ENCODE measurements around the gene MAGI3. TPM values are rescaled to one million over a fixed set of nuclear protein-coding genes. Genes with fewer than 3 reads are reported as not detected.

MAGI3 gene
- total and polyA plus RNA-seq, 2 donors (not counting 1 experiment from before 2014, with no cell fraction given), result 0.30 to 0.67 TPM

GRCh38 chr1:113488576-113489177, 98.4 kb downstream of the MAGI3 start:
- Histone ChIP-seq H3K36me3 (replicated peaks in 1 of 2; ENCODE audit: control extremely low read depth in 1 of 2, control insufficient read depth in 1 of 2, extremely low read depth in 1 of 2, insufficient read depth in 2 of 2, low read length in 1 of 2) (no peaks in the 10 kb centered on the region), H3K4me2 (replicated peaks; ENCODE audit: low read depth, low read length, poor library complexity, severe bottlenecking) (no peak overlapping the region), H3K27ac (ENCODE audit: low read length in 2 of 2) (no peak overlapping the region), H3K27me3 (replicated peaks in 1 of 4; ENCODE audit: control extremely low read depth in 1 of 4, control insufficient read depth in 3 of 4, insufficient read depth in 4 of 4, low read length in 3 of 4) (peaks cover 0 to 10% (median 0%) of the 10 kb centered on the region in 4 experiments), H3K9me3 (ENCODE audit: control extremely low read depth in 1 of 3, control insufficient read depth in 2 of 3, insufficient read depth in 1 of 3, low read length in 2 of 3) (peaks cover 0 to 20% (median 7%) of the 10 kb centered on the region in 3 donors), H4K20me1 (ENCODE audit: control insufficient read depth, insufficient read depth, low read length, poor library complexity, severe bottlenecking) (no peaks in the 10 kb centered on the region), H3K9ac (ENCODE audit: low read length) (no peak overlapping the region), H3K4me3 (ENCODE audit: control extremely low read depth in 1 of 5, extremely low read depth in 1 of 5, insufficient read depth in 1 of 5, low read depth in 2 of 5, low read length in 4 of 5) (no peak overlapping the region), H3K4me1 (ENCODE audit: control insufficient read depth in 2 of 2, insufficient read depth in 2 of 2, low read length in 2 of 2) (no peaks in the 10 kb centered on the region), H2AFZ (ENCODE audit: insufficient read depth, low read depth, low read length, poor library complexity, severe bottlenecking) (no peak overlapping the region), H3K79me2 (ENCODE audit: control insufficient read depth, insufficient read depth, low read length) (no peaks in the 10 kb centered on the region)
- no peak overlapping the region for H3K27ac Mint-ChIP-seq
- CTCF ChIA-PET, result no interaction called here
- peaks cover 36% of the 10 kb centered on the region for H3K9me3 Mint-ChIP-seq (ENCODE audit: insufficient read depth)
- intact Hi-C loops (cut with micrococcal nuclease), result no loop called here
- DNase-seq (no peak), ATAC-seq (ENCODE audit: low read depth) (no peak)
- WGBS (ENCODE audit: insufficient coverage), result 90% methylated on average over 3 of the region's 4 CpGs
- TF ChIP-seq EZH2 (IDR thresholded peaks at IDR 0.05; ENCODE audit: borderline replicate concordance, insufficient read depth, low read depth, low read length, poor library complexity, severe bottlenecking), result no peak
- TF ChIP-seq CTCF (IDR thresholded peaks at IDR 0.05), result no peak
- no peaks in the 10 kb centered on the region for H3K4me1 Mint-ChIP-seq
- H3K27me3 Mint-ChIP-seq, result peaks cover 7% of the 10 kb centered on the region
- H3K4me3 Mint-ChIP-seq, result no peak overlapping the region
- POLR2A ChIA-PET, result no interaction called here

DNA sequence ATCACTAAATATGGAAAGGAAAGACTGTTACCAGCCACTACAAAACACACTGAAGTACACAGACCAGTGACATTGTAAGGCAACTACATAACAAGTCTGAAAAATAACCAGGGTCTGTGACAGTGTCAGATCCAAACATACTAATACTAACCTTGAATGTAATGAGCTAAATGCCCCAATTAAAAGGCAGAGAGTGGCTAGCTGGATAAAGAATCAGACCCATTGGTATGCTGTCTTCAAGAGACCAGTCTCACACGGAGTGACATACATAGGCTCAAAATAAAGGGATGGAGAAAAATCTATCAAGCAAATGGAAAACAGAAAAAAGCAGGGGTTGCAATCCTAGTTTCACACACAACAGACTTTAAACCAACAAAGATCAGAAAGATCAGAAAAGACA, 100.1 kb downstream of the MAGI3 start:
- Mint-ChIP-seq H3K4me1 (no peaks in the 10 kb centered on the region), H3K4me3 (no peak overlapping the region), H3K27me3 (peaks cover 4% of the 10 kb centered on the region), H3K27ac (no peak overlapping the region), H3K9me3 (ENCODE audit: insufficient read depth) (peaks cover 37% of the 10 kb centered on the region)
- Histone ChIP-seq H2AFZ (ENCODE audit: insufficient read depth, low read depth, low read length, poor library complexity, severe bottlenecking) (no peak overlapping the region), H3K27ac (ENCODE audit: low read length in 2 of 2) (no peak overlapping the region), H3K4me3 (ENCODE audit: control extremely low read depth in 1 of 5, extremely low read depth in 1 of 5, insufficient read depth in 1 of 5, low read depth in 2 of 5, low read length in 4 of 5) (no peak overlapping the region), H3K27me3 (replicated peaks in 1 of 4; ENCODE audit: control extremely low read depth in 1 of 4, control insufficient read depth in 3 of 4, insufficient read depth in 4 of 4, low read length in 3 of 4) (peaks cover 0 to 10% (median 0%) of the 10 kb centered on the region in 4 experiments), H3K9ac (ENCODE audit: low read length) (no peak overlapping the region), H4K20me1 (ENCODE audit: control insufficient read depth, insufficient read depth, low read length, poor library complexity, severe bottlenecking) (no peaks in the 10 kb centered on the region), H3K36me3 (replicated peaks in 1 of 2; ENCODE audit: control extremely low read depth in 1 of 2, control insufficient read depth in 1 of 2, extremely low read depth in 1 of 2, insufficient read depth in 2 of 2, low read length in 1 of 2) (no peaks in the 10 kb centered on the region), H3K9me3 (ENCODE audit: control extremely low read depth in 1 of 3, control insufficient read depth in 2 of 3, insufficient read depth in 1 of 3, low read length in 2 of 3) (peaks cover 0 to 15% (median 7%) of the 10 kb centered on the region in 3 donors), H3K79me2 (ENCODE audit: control insufficient read depth, insufficient read depth, low read length) (no peaks in the 10 kb centered on the region), H3K4me1 (ENCODE audit: control insufficient read depth in 2 of 2, insufficient read depth in 2 of 2, low read length in 2 of 2) (no peaks in the 10 kb centered on the region), H3K4me2 (replicated peaks; ENCODE audit: low read depth, low read length, poor library complexity, severe bottlenecking) (no peak overlapping the region)
- intact Hi-C loops (cut with micrococcal nuclease), result no loop called here
- no CpG with 5 or more reads among the region's 1 CpG for WGBS (ENCODE audit: insufficient coverage)
- ChIA-PET POLR2A (no interaction called here), CTCF (no interaction called here)
- no peak for DNase-seq
- no peak for TF ChIP-seq EZH2 (IDR thresholded peaks at IDR 0.05; ENCODE audit: borderline replicate concordance, insufficient read depth, low read depth, low read length, poor library complexity, severe bottlenecking)
- no peak for ATAC-seq (ENCODE audit: low read depth)

Data from B cell (primary cell).